Measurements from ENCODE around the gene ANKK1. TPM values are rescaled to one million over a fixed set of nuclear protein-coding genes. Genes with fewer than 3 reads are reported as not detected.

ANKK1 gene
- total RNA-seq (under 1 TPM in 1 of 2 donors, not detected in 1; 0.08 TPM), polyA plus RNA-seq (under 1 TPM in 1 of 2 donors, not detected in 1; 0.01 TPM)

- 12% methylated on average over 46 of the region's 46 CpGs for WGBS
- Histone ChIP-seq H3K27ac (ENCODE audit: low read depth in 1 of 2, low read length in 2 of 2) (no peak within 1 kb of the TSS), H3K9me3 (ENCODE audit: control insufficient read depth in 4 of 4, low read length in 3 of 4) (no peaks in the 10 kb centered on the region), H3K4me1 (ENCODE audit: control insufficient read depth in 4 of 4, insufficient read depth in 4 of 4, low read length in 3 of 4) (no peaks in the 10 kb centered on the region), H3K9ac (ENCODE audit: low read depth in 1 of 2, low read length in 2 of 2) (no peak within 1 kb of the TSS), H3K36me3 (ENCODE audit: control insufficient read depth in 4 of 4, insufficient read depth in 3 of 4, low read depth in 1 of 4, low read length in 3 of 4) (no peaks in the 10 kb centered on the region), H3K4me3 (ENCODE audit: low read depth in 1 of 3, low read length in 3 of 3) (no peak within 1 kb of the TSS), H3K27me3 (ENCODE audit: control insufficient read depth in 4 of 4, insufficient read depth in 4 of 4, low read length in 3 of 4) (peaks cover 0 to 15% (median 6%) of the 10 kb centered on the region in 4 donors)
- no peak for DNase-seq (ENCODE audit: low spot score)
- TF ChIP-seq, protein P1, sequence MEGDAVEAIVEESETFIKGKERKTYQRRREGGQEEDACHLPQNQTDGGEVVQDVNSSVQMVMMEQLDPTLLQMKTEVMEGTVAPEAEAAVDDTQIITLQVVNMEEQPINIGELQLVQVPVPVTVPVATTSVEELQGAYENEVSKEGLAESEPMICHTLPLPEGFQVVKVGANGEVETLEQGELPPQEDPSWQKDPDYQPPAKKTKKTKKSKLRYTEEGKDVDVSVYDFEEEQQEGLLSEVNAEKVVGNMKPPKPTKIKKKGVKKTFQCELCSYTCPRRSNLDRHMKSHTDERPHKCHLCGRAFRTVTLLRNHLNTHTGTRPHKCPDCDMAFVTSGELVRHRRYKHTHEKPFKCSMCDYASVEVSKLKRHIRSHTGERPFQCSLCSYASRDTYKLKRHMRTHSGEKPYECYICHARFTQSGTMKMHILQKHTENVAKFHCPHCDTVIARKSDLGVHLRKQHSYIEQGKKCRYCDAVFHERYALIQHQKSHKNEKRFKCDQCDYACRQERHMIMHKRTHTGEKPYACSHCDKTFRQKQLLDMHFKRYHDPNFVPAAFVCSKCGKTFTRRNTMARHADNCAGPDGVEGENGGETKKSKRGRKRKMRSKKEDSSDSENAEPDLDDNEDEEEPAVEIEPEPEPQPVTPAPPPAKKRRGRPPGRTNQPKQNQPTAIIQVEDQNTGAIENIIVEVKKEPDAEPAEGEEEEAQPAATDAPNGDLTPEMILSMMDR (IDR thresholded peaks at IDR 0.05; ENCODE audit: low read depth, low read length, missing input control) = no peak
- TF ChIP-seq RXRA (IDR thresholded peaks at IDR 0.05) (no peak), SP1 (IDR thresholded peaks at IDR 0.05) (no peak), JUND (IDR thresholded peaks at IDR 0.05) (no peak), TAF1 (conservative IDR thresholded peaks at IDR 0.05) (no peak), HNF4G (IDR thresholded peaks at IDR 0.05) (no peak), YY1 (IDR thresholded peaks at IDR 0.05) (no peak), RAD21 (IDR thresholded peaks at IDR 0.05) (no peak), FOXA2 (IDR thresholded peaks at IDR 0.05) (no peak), GABPA (IDR thresholded peaks at IDR 0.05 in 1 of 2, conservative IDR thresholded peaks at IDR 0.05 in 1 of 2) (no peak), ATF3 (IDR thresholded peaks at IDR 0.05) (no peak), FOXA1 (IDR thresholded peaks at IDR 0.05) (no peak), EGR1 (IDR thresholded peaks at IDR 0.05; ENCODE audit: low read depth in 2 of 2) (no peak), HNF4A (conservative IDR thresholded peaks at IDR 0.05) (no peak)
- TF ChIP-seq, protein P2, sequence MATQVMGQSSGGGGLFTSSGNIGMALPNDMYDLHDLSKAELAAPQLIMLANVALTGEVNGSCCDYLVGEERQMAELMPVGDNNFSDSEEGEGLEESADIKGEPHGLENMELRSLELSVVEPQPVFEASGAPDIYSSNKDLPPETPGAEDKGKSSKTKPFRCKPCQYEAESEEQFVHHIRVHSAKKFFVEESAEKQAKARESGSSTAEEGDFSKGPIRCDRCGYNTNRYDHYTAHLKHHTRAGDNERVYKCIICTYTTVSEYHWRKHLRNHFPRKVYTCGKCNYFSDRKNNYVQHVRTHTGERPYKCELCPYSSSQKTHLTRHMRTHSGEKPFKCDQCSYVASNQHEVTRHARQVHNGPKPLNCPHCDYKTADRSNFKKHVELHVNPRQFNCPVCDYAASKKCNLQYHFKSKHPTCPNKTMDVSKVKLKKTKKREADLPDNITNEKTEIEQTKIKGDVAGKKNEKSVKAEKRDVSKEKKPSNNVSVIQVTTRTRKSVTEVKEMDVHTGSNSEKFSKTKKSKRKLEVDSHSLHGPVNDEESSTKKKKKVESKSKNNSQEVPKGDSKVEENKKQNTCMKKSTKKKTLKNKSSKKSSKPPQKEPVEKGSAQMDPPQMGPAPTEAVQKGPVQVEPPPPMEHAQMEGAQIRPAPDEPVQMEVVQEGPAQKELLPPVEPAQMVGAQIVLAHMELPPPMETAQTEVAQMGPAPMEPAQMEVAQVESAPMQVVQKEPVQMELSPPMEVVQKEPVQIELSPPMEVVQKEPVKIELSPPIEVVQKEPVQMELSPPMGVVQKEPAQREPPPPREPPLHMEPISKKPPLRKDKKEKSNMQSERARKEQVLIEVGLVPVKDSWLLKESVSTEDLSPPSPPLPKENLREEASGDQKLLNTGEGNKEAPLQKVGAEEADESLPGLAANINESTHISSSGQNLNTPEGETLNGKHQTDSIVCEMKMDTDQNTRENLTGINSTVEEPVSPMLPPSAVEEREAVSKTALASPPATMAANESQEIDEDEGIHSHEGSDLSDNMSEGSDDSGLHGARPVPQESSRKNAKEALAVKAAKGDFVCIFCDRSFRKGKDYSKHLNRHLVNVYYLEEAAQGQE (IDR thresholded peaks at IDR 0.05) = no peak
- TF ChIP-seq, protein P3, sequence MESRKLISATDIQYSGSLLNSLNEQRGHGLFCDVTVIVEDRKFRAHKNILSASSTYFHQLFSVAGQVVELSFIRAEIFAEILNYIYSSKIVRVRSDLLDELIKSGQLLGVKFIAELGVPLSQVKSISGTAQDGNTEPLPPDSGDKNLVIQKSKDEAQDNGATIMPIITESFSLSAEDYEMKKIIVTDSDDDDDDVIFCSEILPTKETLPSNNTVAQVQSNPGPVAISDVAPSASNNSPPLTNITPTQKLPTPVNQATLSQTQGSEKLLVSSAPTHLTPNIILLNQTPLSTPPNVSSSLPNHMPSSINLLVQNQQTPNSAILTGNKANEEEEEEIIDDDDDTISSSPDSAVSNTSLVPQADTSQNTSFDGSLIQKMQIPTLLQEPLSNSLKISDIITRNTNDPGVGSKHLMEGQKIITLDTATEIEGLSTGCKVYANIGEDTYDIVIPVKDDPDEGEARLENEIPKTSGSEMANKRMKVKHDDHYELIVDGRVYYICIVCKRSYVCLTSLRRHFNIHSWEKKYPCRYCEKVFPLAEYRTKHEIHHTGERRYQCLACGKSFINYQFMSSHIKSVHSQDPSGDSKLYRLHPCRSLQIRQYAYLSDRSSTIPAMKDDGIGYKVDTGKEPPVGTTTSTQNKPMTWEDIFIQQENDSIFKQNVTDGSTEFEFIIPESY (IDR thresholded peaks at IDR 0.05) = no peak
These were observed at the start of gene ANKK1 for GRCh38 chr11:113387605-113388211. ANKK1 (plus strand) TSS chr11:113387779; CDS start chr11:113387885, 106 bp downstream.

Measured in liver (tissue), 9 donors.